CD4-positive, alpha-beta T cell treated with Interleukin-15 for 4 hours (primary cell): ENCODE results near the gene LARP1B.
"Not testable (repeated sequence)": the region's sequence is repeated elsewhere in the genome, so short reads cannot be mapped to it uniquely, and the experiment has no call there.

Source experiments
- DNase-seq: peaks from one replicate; pipeline ENCODE4 v3.0.0-alpha.2; 2020; ENCODE audit warnings: low spot score

The LARP1B gene

DNA sequence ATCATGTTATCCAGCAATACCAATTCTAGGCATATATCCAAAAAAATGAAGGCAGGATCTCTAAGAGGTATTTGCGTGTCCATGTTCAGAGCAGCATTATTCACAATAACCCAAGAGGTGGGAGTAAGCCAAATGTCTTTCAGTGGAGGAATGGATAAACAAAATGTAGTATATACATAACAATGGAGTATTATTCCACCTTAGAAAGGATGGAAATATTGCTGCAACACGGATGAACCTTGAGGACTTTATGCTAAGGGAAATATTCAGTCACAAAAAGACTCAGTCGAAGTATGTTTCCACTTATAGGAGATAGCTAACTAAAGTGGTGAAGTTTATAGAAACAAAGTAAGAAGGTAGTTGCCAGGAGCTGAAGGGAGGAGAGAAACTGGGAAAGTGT lies 74.3 kb downstream of the LARP1B start:
- no peak for DNase-seq

DNA sequence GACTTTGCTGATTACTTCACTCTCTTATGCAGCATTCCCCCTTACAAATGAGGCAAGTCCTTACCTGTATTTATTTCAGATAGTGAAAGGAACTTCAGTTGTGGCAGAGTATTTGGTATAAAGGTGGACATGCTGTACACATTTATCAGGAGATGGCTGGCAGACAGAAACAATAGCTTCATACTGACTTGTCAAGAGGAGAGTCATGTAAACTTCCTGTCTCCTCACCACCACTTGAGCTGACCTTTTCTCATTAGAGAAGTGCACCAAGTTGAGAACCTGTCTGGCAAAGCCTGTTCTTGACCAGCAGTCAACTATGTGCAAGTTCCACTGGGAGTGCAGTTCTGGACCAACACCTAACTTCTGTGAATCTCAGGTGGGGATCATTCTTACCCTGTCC lies 80.8 kb downstream of the LARP1B start:
- no peak for DNase-seq

DNA sequence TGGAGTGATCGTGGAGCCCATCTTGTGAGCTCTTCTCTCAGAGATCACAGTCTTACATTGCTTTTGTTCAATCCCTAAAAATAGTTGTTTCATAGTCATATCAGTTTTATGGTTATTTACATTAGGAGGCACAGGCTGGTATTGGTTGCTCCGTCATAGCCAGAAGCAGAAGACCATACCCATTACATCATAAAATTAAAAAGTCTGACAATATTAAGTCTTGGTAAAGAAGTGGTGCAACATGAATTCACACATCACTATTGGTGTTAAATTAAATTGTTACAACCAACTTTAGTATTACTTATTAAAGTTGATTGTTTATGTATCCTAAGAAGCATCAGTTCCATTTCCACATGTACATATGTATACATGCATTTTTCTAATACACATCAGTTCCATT lies 84.6 kb downstream of the LARP1B start:
- DNase-seq: no peak

DNA sequence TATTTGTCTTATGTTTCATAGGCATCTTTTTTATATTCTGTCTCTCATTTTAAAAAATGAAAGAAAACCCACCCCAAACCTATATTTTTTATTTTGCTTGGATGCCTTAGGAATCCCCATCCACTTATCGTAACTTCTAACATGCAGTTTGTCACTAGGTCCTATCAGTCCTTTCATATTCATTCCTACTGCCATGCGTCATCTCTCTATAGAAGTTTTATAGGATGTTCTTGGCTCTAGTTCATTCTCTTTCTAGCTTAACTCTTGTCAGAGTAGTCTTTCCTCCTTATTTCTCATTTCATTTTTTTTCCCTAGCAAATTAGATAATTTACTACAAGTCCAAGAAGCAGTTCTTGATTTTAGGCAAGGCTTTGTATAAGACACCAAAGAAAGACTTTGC lies 92.7 kb downstream of the LARP1B start:
- DNase-seq: no peak

DNA sequence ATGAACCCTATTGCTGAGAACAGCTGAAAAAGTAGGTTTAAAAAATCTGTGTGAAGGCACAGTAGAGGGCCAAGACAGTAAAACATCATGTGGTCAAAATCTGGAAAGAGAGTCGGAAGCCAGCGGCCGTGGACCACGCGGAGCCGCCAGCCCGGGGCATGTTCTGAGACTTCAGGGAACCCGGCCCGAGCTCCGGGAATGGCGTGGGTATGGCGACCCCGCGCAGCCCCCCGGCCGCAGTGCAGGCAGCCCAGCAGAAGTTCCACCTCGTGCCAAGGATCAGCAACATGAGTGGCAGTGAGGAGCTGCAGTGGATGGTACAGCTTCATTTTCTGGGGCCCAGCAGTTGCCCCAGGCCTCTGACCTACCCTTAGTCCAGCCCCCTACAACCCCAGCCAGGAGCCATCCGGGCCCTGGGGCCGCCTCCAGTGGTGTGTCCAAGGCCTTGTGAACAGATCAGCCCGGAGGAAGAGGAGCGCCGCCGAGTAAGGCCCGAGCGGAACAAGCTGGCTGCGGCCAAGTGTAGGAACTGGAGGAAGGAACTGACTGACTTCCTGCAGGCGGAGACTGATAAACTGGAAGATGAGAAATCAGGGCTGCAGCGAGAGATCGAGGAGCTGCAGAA lies 94.2 kb downstream of the LARP1B start:
- no peak for DNase-seq

DNA sequence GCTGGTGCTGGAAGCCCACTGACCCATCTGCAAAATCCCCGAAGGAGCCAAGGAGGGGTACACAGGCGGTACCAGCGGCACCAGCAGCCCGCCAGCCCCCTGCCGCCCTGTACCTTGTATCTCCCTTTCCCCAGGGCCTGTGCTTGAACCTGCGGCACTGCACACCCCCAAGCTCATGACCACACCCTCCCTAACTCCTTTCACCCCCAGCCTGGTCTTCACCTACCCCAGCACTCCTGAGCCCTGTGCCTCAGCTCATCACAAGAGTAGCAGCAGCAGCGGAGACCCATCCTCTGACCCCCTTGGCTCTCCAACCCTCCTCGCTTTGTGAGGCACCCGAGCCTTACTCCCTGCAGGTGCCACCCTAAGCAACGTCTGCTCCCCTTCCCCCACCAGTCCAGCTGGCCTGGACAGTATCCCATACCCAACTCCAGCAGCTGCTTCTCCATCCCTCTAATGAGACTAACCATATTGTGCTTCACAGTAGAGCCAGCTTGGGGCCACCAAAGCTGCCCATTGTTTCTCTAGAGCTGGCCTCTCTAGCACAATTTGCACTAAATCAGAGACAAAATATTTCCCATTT lies 94.9 kb downstream of the LARP1B start:
- DNase-seq: no peak

DNA sequence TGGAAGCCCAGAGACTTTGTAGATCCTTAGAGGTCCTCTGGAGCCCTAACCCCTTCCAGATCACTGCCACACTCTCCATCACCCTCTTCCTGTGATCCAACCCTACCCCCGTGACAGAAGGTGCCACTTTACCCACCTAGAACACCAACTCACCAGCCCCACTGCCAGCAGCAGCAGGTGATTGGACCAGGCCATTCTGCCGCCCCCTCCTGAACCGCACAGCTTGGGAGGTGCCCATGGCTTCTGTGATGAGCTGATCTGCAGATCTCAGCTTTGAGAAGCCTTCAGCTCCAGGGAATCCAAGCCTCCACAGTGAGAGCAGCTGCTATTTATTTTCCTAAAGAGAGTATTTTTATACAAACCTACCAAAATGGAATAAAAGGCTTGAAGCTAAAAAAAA lies 95.4 kb downstream of the LARP1B start:
- not testable (repeated sequence) for DNase-seq

DNA sequence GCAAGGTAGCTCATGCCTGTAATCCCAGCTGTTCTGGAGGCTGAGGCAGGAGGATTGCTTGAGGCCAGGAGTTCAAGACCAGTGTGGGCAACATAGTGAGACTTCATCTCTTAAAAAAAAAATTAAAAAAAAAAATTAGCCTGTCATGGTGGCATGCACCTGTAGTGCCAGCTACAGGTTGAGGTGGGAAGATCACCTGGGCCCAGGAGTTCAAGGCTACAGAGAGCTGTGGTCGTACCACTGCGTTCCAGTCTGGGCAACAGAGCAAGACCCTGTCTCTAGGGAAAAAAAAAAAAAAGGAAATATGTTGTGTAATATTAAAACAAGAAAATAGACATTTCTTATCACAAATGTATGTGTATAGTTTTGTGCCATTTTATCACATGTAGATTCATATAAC lies 97.8 kb downstream of the LARP1B start:
- DNase-seq: no peak

DNA sequence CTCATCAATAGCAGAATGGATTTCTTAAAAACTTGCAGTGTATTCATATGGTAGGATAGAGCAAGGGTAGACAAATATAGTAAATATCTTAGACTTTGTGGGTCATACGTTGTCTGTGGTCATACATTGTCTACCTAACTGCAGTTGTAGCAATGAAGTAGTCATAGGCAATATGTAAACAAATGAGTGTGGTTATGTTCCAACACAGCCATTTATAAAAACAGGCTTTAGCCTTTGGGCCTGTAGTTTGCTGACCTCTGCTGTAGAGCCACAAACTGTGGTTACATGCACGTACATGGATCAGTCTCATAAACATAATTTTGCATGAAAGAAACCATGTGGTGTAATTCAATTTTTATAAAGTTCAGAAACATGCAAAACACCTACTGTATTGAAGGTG lies 98.9 kb downstream of the LARP1B start:
- no peak for DNase-seq

DNA sequence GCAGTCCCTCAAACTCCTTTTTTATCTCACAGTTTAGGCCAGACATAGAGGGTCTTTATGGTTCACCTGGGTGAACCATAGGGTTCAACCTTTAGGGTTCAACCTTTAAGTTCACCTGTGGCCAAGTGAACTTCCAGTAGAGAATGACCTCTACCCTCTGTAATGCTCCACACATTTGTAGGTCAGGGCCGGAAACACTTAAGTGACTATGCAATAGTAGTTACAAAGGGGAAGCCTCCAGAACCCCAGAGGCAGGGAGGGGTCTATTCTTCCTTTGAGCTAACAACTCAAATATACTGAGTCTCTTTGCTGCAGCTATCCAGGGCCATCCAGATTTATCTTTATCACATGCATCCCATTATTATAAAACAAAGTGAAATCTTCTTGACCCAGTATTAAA lies 100.0 kb downstream of the LARP1B start:
- no peak for DNase-seq

DNA sequence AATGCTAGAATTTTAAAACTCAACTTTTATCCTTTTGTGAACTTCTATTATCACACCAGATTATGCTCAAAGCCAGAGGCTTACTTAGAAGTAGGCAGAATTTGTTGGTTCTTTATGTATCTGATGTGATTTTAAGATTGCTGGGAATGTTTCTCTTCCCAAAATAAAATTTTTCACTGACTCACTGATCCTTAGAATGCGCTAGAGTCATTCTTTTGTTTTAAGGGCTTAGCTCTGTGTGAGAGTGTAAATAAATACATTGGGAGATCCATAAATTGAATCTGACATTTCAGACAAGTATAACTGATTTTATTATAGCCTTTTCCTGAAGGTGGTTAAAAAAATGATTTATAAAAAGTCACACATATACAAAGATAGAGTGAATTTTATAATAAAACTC lies 101.3 kb downstream of the LARP1B start:
- no peak for DNase-seq

DNA sequence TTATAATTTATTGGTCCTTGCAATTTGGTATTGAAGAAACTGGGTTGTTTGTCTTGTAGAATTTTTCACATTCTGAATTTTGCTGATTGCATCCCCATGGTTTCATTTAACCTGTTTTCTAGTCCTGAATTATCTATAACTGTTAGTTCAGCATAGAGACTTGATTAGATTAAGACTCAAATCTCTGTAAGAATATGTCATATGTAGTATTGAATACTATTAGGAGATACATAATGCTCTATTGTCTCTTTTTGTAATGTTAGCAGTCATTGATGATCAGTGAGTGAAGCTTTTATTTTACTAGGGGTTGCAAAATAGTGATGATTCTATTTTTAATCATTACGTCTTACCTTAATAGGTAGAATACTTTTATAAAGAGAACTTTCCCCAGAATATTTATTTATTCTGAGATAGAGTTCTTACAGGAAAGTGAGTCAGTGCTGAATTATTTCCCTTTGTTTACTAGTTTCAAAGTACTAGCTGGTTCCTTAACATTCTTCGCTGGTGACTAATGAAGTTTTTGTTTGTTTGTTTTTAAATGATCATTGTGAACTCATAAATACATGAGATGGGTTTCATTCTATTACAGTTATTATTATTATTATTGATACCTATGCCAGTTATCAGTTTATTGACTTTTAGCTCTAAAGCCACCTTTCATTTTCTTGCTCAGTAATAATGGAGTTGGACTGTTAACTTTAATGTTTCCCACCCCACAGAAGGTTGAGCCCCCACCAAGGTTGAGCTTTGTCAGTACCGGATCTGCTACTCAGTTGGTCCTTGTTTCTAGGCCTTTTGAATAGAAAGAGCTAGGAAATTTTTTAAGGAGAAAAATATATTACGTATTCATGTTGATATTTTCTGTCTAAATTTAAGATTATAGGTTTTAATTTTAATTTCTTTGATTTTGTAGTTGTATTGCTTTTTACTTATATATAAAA lies 102.3 kb downstream of the LARP1B start:
- DNase-seq: no peak

DNA sequence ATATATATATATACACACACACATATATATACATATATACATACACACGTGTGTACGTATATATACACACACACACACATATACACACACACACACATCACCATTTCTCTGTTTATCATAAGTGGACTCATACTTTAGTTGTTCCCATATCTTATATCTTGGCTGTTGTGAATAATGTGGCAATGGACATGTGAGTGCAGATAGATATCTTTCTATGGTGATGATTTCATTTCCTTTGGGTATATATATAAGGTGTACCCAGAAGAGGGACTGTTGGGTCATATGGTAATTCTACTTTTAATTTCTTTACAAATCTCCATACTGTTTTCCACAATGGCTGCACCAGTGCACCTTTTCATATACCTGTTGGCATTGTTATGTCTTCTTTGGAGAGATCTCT lies 105.9 kb downstream of the LARP1B start:
- DNase-seq: no peak

DNA sequence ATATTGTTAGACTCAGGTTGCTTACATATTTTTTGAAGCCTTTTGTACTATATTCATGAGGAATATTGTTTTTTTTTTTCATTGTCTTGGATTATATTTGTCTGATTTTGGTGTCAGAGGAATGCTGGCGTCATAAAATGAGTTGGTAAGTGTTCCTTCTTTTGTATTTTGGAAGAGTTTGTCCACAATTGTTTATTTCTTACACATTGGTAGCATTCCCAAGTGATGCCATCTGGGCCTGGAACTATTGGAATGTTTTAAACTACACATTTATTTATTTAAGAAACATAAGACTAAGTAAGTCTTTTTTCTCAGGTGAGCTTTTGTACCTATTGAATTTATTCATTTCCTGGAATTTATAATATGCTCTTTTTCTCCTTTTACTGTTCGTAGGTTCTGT lies 107.6 kb downstream of the LARP1B start:
- no peak for DNase-seq

DNA sequence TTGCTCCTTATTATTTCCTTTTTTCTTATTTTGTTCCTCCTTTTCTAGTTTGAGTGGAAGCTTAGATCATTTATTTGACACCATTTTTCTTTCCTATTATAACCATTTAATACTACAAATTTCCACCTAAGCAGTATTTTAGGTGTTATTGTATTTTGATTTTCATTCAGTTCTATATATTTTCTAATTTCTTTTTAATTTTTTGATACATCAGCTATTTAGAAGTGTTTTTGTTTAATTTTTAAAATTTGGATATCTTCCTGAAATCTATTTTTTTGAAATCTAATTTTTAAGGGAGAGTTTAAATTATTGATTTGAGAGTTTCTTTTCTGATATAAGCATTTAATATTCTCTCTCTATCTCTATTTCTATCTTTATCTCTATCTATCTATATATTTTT lies 108.1 kb downstream of the LARP1B start:
- no peak for DNase-seq

DNA sequence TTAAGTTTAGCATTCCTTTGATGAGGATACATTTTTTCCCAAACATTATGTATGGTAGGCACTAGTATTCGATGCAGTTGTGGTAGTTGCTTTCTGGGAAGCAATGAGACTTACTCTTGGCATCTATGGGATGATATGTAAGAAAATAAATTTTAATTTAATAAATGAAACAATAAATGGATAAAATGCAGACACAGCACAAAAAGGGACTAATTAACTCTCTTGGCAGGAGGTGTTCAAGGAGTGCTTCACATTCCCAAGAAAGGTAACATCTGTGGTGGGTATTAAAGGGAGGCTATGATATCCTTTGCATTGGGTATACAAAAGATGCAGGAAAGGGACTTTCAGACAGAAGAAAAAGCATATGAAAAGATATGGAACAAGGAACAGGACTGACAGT lies 115.5 kb downstream of the LARP1B start:
- no peak for DNase-seq

DNA sequence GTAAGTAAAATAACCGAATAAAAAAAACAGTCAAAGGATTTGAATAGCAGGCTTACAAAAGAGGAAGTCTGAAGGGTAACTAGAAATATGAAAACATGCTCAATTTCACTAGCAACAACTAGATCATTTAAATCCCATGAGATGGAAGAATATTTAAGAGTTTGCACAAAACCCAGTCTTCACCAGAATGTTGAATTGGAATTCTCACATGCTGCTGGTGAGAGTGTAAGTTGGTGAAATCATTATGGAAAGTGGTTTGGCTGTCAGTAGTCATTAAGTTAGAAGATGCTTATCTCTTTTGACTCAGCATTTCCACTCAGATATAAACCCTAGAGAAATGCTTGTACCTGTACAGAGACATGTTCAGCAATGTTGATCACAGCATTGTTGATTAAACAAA lies 116.4 kb downstream of the LARP1B start:
- no peak for DNase-seq

DNA sequence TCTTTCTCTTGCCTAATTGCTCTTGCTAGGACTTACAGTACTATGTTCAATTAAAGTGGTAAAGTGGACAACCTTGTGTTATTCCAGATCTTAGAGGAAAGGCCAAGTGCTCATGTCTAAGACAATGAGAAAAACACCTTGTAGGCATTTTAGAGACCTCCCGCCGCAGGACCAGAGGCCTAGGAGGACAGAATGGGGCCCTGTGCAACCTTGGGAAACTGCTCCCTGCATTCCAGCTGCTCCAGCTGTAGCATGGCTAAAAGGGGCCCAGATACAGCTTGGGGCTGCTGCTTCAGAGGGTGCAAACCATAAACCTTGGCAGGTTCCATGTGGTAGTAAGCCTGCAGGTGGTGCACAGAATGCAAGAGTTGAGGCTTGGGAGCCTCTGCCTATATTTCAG lies 125.5 kb downstream of the LARP1B start:
- DNase-seq: no peak

DNA sequence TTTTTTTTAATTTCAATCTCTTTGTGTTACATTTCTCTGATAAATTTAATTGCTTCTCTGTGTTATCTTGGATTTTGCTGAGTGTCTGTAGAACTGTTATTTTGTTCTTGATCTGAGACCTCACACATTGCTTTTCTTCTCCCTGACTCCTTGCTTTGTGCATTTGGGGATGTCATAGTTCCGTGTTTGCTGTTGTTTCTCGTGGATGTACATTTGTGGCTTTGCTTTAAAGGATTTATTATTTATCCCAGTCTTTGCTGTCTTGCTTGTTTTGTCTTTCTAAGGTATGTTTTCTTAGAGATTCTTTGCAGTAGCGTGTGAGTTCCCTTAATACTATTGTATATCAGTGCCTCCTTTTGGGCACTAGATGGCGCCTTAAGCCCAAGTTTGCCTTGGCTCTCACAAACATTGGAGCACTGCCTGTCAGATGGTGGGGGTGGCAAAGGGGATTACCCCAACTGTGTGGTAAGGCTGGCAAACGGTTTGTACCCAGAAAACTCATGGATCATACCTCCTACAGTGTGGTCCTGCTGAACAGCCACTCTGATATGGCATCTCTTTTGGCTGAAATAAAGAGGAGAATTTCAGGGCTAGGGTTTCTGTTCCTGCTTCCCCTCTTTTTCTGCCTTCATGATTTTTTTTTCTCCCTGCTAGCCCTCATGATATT lies 130.1 kb downstream of the LARP1B start:
- DNase-seq: peak; percentile 73

DNA sequence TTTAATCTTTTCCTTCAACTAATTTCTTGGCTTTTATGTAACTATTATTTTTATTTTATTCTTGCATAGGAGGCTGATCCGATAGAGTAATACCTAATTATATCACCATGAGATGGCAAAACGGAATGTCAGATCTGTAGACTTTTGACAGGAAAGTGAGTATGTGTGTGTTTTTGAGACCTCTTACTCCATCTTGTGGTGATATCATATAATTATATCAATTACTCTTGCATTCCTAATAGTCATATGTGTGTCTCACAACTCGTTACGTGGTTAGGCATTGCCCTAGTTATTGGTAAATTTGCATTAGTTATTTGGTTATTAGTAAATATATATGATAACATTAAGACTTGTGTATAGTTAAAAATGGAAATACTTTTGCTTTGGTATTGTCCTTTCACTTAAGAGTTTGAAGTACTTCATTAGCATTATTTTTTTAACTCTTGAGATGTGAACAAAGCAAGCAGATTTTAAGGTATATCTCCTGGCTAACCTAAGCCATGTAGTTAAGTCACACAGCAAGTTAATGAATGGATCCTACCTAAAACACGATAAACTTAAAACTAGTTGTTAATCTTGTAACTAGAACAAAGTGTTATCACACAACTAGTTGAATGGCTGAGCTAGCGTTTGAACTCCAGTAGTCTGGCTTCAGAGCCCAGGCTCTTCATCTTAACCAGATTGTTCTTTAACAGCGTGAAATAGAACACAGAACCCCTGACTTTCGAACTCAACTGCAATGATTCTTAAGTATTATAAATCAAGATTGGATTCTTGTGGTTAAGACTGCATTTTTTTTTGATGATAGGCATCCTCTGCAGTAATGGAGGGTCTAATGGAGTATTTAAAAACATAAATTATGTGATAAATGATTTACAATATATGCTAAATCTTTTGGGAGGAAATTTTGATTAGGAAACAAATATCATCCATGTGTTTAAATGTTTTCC lies 159.4 kb downstream of the LARP1B start:
- DNase-seq: no peak

DNA sequence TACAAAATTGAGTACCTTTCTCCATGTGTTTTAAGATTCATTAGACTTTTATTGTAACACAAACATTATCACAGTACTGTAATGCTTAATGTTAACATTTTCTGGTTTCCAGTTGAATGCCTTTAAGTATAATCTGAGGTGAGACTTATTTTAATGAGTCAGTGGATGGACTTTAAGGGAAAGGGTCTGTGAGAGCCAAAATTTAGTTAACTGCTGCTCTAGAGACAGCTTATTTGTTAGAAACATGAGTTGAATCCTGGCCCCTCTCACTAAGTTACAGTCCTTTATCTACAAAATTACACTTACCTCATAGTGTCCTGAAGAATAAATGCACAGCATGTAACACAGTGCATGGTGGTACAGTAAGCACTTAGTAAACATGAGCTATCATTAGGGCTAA lies 160.5 kb downstream of the LARP1B start:
- no peak for DNase-seq

DNA sequence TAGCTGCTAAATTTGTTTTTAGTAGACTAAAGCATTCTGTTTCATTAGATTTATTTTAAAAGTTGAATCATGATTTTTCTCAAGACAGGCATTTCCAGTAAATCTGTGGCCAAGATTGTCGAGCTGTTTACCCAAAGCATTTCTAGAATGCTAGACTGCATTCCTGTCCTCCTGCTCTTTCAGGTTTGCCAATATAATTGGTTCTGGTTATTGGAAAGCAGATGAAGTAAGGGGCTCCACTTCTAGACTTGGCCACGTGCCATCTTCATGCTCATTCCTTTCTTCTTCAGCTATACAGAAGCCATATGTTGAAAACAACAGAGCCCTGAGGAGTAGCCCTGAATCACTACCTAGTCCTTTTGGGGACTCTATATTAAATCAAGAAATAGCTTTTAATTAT lies 164.0 kb downstream of the LARP1B start:
- DNase-seq: no peak
